KMS-11 (cell line): ENCODE data around the gene TTC39A.

Experiments used
- H2AFZ ChIP-seq: fragments of 200-600 bp; sonication (generic); 2 replicates; pipeline ENCODE4 v1.6.1; 2016; ENCODE audit warnings: antibody characterized with exemption, mixed run types, low read depth
- H3K27ac ChIP-seq: fragments of 200-600 bp; sonication (generic); 2 replicates; pipeline ENCODE4 v1.6.1; 2016; ENCODE audit warnings: mild to moderate bottlenecking, mixed run types
- H3K27me3 ChIP-seq: fragments of 200-600 bp; sonication (generic); 2 replicates; pipeline ENCODE4 v1.6.1; 2017; ENCODE audit warnings: mild to moderate bottlenecking, low read depth, mixed run types, moderate library complexity; ENCODE audit not compliant: insufficient read depth
- H3K36me3 ChIP-seq: fragments of 200-600 bp; sonication (generic); 2 replicates; pipeline ENCODE4 v1.6.1; 2017; ENCODE audit warnings: mild to moderate bottlenecking, mixed run types; ENCODE audit not compliant: insufficient read depth
- H3K4me1 ChIP-seq: fragments of 200-600 bp; sonication (generic); 2 replicates; pipeline ENCODE4 v1.6.1; 2016; ENCODE audit warnings: mild to moderate bottlenecking, low read depth, mixed run types; ENCODE audit not compliant: poor library complexity, severe bottlenecking
- H3K4me2 ChIP-seq: fragments of 200-600 bp; sonication (generic); 2 replicates; pipeline ENCODE4 v1.7.0; 2016; ENCODE audit warnings: mild to moderate bottlenecking, mixed run types
- H3K4me3 ChIP-seq: fragments of 200-600 bp; sonication (generic); IDR thresholded peaks from 2 replicates; pipeline ENCODE4 v1.6.1; 2017; ENCODE audit warnings: low read depth, low read length, mixed read lengths; ENCODE audit not compliant: insufficient read depth
- H3K79me2 ChIP-seq: fragments of 200-600 bp; sonication (generic); 2 replicates; pipeline ENCODE4 v1.6.1; 2016; ENCODE audit warnings: low read depth, mixed run types; ENCODE audit not compliant: insufficient read depth
- H3K9ac ChIP-seq: fragments of 200-600 bp; sonication (generic); 2 replicates; pipeline ENCODE4 v1.6.1; 2016; ENCODE audit warnings: mild to moderate bottlenecking, mixed run types
- H4K20me1 ChIP-seq: fragments of 200-600 bp; sonication (generic); 2 replicates; pipeline ENCODE4 v1.6.1; 2016; ENCODE audit warnings: mild to moderate bottlenecking, mixed run types; ENCODE audit not compliant: insufficient read depth
- TF ChIP-seq, protein P1 (sequence below): fragments of 200-600 bp; sonication (generic); conservative IDR thresholded peaks from 2 replicates; pipeline ENCODE4 v1.6.1; 2017; ENCODE audit warnings: low read depth, mild to moderate bottlenecking, antibody characterized with exemption, low read length, moderate library complexity, mixed read lengths

TTC39A gene

DNA sequence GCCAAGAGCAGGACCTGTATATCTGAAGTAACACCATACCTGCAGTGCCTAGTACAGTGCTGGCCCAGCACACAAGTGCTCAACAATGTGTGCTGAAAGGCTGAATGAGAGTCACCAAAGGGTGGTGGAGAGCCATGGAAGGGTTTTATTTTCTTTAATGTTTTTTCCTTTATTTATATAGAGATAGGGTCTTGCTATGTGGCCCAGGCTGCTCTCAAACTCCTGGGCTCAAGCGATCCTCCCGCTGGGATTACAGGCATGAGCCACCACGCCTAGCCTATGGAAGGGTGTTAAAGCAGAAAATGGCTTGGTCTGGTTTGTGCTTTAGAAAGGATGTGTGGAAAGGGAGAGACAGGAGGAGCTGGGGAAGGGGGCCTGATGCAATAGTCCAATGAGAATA lies 13.3 kb upstream of the TTC39A start:
- TF ChIP-seq, protein P1, sequence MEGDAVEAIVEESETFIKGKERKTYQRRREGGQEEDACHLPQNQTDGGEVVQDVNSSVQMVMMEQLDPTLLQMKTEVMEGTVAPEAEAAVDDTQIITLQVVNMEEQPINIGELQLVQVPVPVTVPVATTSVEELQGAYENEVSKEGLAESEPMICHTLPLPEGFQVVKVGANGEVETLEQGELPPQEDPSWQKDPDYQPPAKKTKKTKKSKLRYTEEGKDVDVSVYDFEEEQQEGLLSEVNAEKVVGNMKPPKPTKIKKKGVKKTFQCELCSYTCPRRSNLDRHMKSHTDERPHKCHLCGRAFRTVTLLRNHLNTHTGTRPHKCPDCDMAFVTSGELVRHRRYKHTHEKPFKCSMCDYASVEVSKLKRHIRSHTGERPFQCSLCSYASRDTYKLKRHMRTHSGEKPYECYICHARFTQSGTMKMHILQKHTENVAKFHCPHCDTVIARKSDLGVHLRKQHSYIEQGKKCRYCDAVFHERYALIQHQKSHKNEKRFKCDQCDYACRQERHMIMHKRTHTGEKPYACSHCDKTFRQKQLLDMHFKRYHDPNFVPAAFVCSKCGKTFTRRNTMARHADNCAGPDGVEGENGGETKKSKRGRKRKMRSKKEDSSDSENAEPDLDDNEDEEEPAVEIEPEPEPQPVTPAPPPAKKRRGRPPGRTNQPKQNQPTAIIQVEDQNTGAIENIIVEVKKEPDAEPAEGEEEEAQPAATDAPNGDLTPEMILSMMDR = no peak
- no peak overlapping the region for H3K4me3 ChIP-seq
- H3K27ac ChIP-seq = no peak overlapping the region
- no peak overlapping the region for H3K9ac ChIP-seq
- no peaks in the 10 kb centered on the region for H3K27me3 ChIP-seq
- no peaks in the 10 kb centered on the region for H3K36me3 ChIP-seq
- no peak overlapping the region for H3K4me2 ChIP-seq
- H4K20me1 ChIP-seq = no peaks in the 10 kb centered on the region
- no peaks in the 10 kb centered on the region for H3K4me1 ChIP-seq
- H2AFZ ChIP-seq = no peak overlapping the region
- H3K79me2 ChIP-seq = no peaks in the 10 kb centered on the region

DNA sequence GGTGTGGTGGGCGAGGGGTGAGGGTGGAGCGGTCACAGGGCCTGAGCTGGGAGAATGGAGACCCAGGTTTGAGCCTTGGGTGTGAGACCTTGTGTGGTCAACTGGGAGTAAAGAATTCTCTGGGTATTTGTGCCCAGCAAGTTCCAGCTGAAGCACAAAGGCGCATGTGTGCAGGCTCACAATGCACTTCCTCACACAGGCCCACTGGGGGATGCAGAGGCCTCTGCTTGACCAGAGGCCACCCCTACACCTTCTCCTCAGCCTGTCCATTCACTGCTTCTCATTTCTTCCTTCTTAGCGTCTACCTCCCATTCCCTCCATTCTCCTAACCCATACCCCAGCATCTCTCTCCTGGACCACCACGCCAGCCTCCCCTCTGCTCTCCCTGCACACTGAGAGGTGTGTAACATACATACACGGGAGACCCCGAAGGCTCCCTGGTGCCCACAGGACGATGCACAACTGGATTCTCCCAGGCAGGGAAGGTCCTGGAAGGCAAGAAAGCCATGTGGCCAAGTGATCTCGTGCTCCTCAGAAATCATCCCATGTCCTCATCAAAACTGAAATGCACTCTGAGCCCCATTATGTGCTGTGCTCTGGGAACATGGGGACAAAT lies 12.3 kb upstream of the TTC39A start:
- no peaks in the 10 kb centered on the region for H4K20me1 ChIP-seq

DNA sequence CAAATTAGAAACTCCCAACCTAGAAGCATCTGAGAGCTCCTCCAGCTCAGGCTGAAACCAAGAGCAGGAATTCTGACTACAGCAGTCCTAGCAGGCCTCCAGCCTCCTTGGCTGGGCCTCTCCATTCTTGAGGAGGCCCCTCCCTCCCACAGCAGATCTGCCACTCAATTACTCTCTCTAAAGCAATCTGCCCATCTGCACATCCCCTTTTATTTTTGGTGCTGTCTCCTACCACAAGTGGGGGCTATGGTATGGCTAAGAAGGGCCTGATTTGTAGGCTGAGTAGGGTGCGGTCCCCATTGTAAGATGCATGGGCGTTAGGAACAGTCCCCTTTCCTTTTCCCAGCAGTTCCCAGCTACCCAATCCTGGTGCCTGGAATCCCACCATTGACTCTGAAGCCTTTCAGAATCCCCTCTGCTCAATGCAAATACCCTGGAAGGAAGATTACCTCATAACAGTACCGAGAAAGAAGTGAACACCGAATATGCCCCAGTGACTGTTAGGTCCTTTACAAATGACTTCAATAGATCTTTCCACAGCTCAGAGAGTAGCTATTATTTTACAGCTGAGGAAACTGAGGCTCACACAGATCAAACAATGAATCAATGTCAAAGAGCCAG lies 11.6 kb upstream of the TTC39A start:
- H3K79me2 ChIP-seq = no peaks in the 10 kb centered on the region
- H4K20me1 ChIP-seq = no peaks in the 10 kb centered on the region
- H3K27me3 ChIP-seq = no peaks in the 10 kb centered on the region
- no peak overlapping the region for H3K4me2 ChIP-seq
- H3K36me3 ChIP-seq = no peaks in the 10 kb centered on the region
- TF ChIP-seq, protein P1 = no peak
- no peak overlapping the region for H3K4me3 ChIP-seq
- H3K27ac ChIP-seq = no peak overlapping the region
- no peak overlapping the region for H2AFZ ChIP-seq
- no peaks in the 10 kb centered on the region for H3K4me1 ChIP-seq
- no peak overlapping the region for H3K9ac ChIP-seq

More for the DNA sequence above, 12.3 kb upstream of the TTC39A start:
- Histone ChIP-seq H3K27me3 (no peaks in the 10 kb centered on the region), H3K4me3 (no peak overlapping the region), H3K36me3 (no peaks in the 10 kb centered on the region), H3K4me2 (no peak overlapping the region), H3K4me1 (no peaks in the 10 kb centered on the region), H2AFZ (no peak overlapping the region), H3K9ac (no peak overlapping the region), H3K79me2 (no peaks in the 10 kb centered on the region), H3K27ac (no peak overlapping the region)
- TF ChIP-seq, protein P1 = no peak

DNA sequence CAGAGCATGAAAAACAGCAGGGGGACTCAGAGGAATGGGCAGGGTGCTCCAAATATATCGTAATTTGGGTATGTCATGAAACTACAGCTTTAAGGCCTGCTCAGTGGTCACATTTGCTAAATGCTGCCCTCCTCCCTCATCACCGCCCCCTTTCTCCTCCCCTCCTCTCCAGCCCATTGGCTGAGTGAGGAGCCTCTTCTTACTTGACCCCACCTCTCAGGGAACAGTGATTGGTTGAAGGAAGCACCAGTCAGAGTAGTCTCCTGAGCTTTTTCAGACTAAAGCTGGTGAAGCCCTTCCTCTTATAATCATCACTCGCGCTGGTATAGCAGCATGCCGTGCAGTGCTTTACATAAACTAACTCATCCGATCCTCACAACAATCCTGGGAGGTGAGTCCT lies 10.0 kb upstream of the TTC39A start:
- H3K36me3 ChIP-seq = no peaks in the 10 kb centered on the region
- no peaks in the 10 kb centered on the region for H3K79me2 ChIP-seq
- TF ChIP-seq, protein P1 = no peak
- no peaks in the 10 kb centered on the region for H4K20me1 ChIP-seq
- H3K9ac ChIP-seq = no peak overlapping the region
- H3K4me3 ChIP-seq = no peak overlapping the region
- no peaks in the 10 kb centered on the region for H3K27me3 ChIP-seq
- H3K4me1 ChIP-seq = no peaks in the 10 kb centered on the region
- H3K27ac ChIP-seq = no peak overlapping the region
- no peak overlapping the region for H3K4me2 ChIP-seq
- H2AFZ ChIP-seq = no peak overlapping the region
